ENCODE data around the gene SMIM27. TPM values are rescaled to one million over a fixed set of nuclear protein-coding genes. Genes with fewer than 3 reads are reported as not detected.

SMIM27 gene
- total and polyA plus RNA-seq, 9 of the 15 experiments (the other 6 are each of a cell fraction or from before 2014, with no cell fraction given) = 2.9 to 16.1 (median 7.9) TPM

DNA sequence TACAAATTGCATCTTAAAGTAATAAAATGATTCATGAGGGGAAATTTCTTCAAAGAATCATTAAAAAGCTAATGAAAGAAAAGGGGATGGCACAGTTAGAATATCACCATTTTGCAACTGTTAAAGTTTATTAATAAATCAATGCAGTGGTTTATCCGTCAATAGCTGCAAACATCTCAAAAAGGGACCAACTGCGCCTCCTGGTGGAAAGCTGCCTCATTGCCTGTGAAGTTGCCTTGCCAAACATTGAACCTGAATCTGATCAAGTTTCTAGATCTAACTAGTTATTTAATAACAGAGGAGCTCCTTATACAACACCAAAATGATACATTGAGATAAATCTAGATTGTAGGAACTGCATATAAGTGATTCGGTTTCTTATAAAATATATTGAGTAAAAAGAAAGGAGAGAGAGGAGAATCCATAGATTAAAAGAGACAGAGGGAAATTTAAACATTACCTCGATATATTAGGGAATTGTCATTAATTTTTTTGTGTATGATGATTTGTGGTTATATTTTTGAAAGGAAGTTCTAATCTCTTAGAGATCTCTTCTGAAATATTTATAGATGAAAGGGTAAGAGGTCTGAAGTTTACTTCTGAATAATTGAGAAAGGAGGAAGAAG, 27.7 kb downstream of the SMIM27 start (continued):
- TF ChIP-seq, protein P1, sequence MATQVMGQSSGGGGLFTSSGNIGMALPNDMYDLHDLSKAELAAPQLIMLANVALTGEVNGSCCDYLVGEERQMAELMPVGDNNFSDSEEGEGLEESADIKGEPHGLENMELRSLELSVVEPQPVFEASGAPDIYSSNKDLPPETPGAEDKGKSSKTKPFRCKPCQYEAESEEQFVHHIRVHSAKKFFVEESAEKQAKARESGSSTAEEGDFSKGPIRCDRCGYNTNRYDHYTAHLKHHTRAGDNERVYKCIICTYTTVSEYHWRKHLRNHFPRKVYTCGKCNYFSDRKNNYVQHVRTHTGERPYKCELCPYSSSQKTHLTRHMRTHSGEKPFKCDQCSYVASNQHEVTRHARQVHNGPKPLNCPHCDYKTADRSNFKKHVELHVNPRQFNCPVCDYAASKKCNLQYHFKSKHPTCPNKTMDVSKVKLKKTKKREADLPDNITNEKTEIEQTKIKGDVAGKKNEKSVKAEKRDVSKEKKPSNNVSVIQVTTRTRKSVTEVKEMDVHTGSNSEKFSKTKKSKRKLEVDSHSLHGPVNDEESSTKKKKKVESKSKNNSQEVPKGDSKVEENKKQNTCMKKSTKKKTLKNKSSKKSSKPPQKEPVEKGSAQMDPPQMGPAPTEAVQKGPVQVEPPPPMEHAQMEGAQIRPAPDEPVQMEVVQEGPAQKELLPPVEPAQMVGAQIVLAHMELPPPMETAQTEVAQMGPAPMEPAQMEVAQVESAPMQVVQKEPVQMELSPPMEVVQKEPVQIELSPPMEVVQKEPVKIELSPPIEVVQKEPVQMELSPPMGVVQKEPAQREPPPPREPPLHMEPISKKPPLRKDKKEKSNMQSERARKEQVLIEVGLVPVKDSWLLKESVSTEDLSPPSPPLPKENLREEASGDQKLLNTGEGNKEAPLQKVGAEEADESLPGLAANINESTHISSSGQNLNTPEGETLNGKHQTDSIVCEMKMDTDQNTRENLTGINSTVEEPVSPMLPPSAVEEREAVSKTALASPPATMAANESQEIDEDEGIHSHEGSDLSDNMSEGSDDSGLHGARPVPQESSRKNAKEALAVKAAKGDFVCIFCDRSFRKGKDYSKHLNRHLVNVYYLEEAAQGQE (IDR thresholded peaks at IDR 0.05; ENCODE audit: borderline replicate concordance) = peak; percentile 71
- TF ChIP-seq, protein P1 (CRISPR knock-in tag; IDR thresholded peaks at IDR 0.05; ENCODE audit: low read depth) = no peak
- no peak for TF ChIP-seq ZC3H4 (CRISPR knock-in tag; IDR thresholded peaks at IDR 0.05; ENCODE audit: borderline replicate concordance)
- no peak for TF ChIP-seq CHD4 (IDR thresholded peaks at IDR 0.05; ENCODE audit: insufficient read depth, insufficient replicate concordance, low read depth, low read length, poor library complexity, severe bottlenecking)
- TF ChIP-seq BHLHE40 (IDR thresholded peaks at IDR 0.05; ENCODE audit: low read length) = no peak
- no peak for TF ChIP-seq ZNF212 (CRISPR knock-in tag; IDR thresholded peaks at IDR 0.05)
- no peak for TF ChIP-seq SAFB (IDR thresholded peaks at IDR 0.05; ENCODE audit: borderline replicate concordance, low read depth, low read length)
- no peak for TF ChIP-seq ZNF224 (CRISPR knock-in tag; IDR thresholded peaks at IDR 0.05)
- peak; percentile 56; the same call in 1 of the 2 replicates for TF ChIP-seq ARID2 (IDR thresholded peaks at IDR 0.05)
- no peak for TF ChIP-seq SOX6 (IDR thresholded peaks at IDR 0.05)
- TF ChIP-seq, protein P2, sequence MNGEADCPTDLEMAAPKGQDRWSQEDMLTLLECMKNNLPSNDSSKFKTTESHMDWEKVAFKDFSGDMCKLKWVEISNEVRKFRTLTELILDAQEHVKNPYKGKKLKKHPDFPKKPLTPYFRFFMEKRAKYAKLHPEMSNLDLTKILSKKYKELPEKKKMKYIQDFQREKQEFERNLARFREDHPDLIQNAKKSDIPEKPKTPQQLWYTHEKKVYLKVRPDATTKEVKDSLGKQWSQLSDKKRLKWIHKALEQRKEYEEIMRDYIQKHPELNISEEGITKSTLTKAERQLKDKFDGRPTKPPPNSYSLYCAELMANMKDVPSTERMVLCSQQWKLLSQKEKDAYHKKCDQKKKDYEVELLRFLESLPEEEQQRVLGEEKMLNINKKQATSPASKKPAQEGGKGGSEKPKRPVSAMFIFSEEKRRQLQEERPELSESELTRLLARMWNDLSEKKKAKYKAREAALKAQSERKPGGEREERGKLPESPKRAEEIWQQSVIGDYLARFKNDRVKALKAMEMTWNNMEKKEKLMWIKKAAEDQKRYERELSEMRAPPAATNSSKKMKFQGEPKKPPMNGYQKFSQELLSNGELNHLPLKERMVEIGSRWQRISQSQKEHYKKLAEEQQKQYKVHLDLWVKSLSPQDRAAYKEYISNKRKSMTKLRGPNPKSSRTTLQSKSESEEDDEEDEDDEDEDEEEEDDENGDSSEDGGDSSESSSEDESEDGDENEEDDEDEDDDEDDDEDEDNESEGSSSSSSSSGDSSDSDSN (IDR thresholded peaks at IDR 0.05; ENCODE audit: borderline replicate concordance in 1 of 2, low read depth in 2 of 2, low read length in 2 of 2) = no peak
- no peak for TF ChIP-seq ZFP30 (CRISPR knock-in tag; IDR thresholded peaks at IDR 0.05; ENCODE audit: borderline replicate concordance)
- no peak for TF ChIP-seq TAF1 (IDR thresholded peaks at IDR 0.05; ENCODE audit: control insufficient read depth, extremely low read depth, insufficient read depth, low read length, severe bottlenecking)
- no peak for TF ChIP-seq TRIM28 (IDR thresholded peaks at IDR 0.05)
- no peak for TF ChIP-seq MTA1 (IDR thresholded peaks at IDR 0.05; ENCODE audit: borderline replicate concordance)
- no peak for TF ChIP-seq HNRNPUL1 (IDR thresholded peaks at IDR 0.05; ENCODE audit: low read length)
